GM12878 (cell line): ENCODE data around the gene CNOT10. TPM values are rescaled to one million over a fixed set of nuclear protein-coding genes. Genes with fewer than 3 reads are reported as not detected.

Experiments
- BHLHE40 ChIP-seq, 2 experiments: fragments of 450-650 bp in 1 of 2; IDR thresholded peaks; 2 replicates each; pipeline ENCODE4 v1.6.1; 2011 to 2017; ENCODE audit warnings: low read depth in 2 of 2, borderline replicate concordance in 1 of 2, improper control_type of control experiment in 1 of 2, low read length in 1 of 2, mild to moderate bottlenecking in 1 of 2
- CREM ChIP-seq: IDR thresholded peaks from 2 replicates; pipeline ENCODE4 v1.6.1; 2014; ENCODE audit warnings: antibody characterized with exemption, low read depth
- KLF5 ChIP-seq: fragments of 450-650 bp; IDR thresholded peaks from 2 replicates; pipeline ENCODE4 v1.6.1; 2014; ENCODE audit warnings: mild to moderate bottlenecking; ENCODE audit not compliant: partially characterized antibody
- POLR2A ChIP-seq: IDR thresholded peaks from 2 replicates; pipeline ENCODE4 v1.6.1; 2011; ENCODE audit warnings: low read depth, mild to moderate bottlenecking, low read length
- RELA ChIP-seq: fragments of 450-650 bp; IDR thresholded peaks from 2 replicates; pipeline ENCODE4 v1.8.0; 2014; ENCODE audit warnings: borderline replicate concordance; ENCODE audit not compliant: partially characterized antibody
- SIX5 ChIP-seq: IDR thresholded peaks from 2 replicates; pipeline ENCODE4 v1.6.1; 2011; ENCODE audit warnings: mild to moderate bottlenecking, low read depth, low read length, moderate library complexity; ENCODE audit not compliant: severe bottlenecking
- polyA plus RNA-seq, 11 experiments: library from polyadenylated mRNA; depleted of rRNA in 4 of 11; unstranded in 6 of 11; stranded (reverse) in 5 of 11; fragments of >200 nt; fragmentation: Nextera tagmentation in 4 of 11; fragmentation: Illumina TruSeq in 1 of 11; extraction: Ambion mirVana in 4 of 11; extraction: Trizol in 1 of 11; gene quantifications; 1 replicate in 1 of 11; 2 replicates in 10 of 11; pipeline versions ENCODE4 v1.2.1 to v1.2.3, GENCODE V29; 2011 to 2016; ENCODE audit warnings: inconsistent platforms in 2 of 11, missing spikeins in 2 of 11, low read depth in 1 of 11
- total RNA-seq, 4 experiments: library from RNA; depleted of rRNA in 3 of 4; stranded (reverse); fragments of >200 nt in 3 of 4; fragmentation: Illumina TruSeq in 1 of 4; extraction: Trizol in 1 of 4; gene quantifications; 2 replicates each; pipeline versions ENCODE4 v1.2.1 to v1.2.3, GENCODE V29; 2013 to 2021
- TF ChIP-seq, protein P1 (sequence below): fragments of 450-650 bp; IDR thresholded peaks from 2 replicates; pipeline ENCODE4 v1.6.1; 2017; ENCODE audit warnings: mild to moderate bottlenecking, moderate library complexity
- TF ChIP-seq, protein P2 (sequence below): fragments of 450-650 bp; conservative IDR thresholded peaks from 2 replicates; pipeline ENCODE4 v1.6.1; 2017; ENCODE audit warnings: mild to moderate bottlenecking, moderate library complexity

Gene CNOT10
- total and polyA plus RNA-seq, 10 of the 15 experiments (the other 5 are each of a cell fraction or from before 2014, with no cell fraction given) = 18.2 to 51.9 (median 45.5) TPM

DNA sequence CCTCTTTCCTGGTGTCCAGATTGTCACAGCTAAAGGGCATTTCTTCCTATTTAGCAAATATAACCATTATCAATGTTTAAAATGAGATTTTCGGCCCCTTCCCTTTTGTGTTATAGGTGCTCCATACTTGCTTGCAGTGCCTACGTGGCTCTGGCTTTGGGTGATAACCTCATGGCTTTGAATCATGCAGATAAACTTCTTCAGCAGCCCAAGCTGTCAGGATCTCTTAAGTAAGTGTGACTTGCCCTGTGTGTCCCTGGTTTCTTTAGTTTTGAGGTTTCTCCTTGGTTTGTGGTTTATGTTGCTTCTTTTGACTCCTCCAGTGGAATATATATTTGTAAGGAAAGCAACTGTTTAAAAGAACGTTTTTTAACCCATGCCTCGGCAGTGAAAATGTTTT, 74.4 kb downstream of the CNOT10 start (continued):
- TF ChIP-seq, protein P1, sequence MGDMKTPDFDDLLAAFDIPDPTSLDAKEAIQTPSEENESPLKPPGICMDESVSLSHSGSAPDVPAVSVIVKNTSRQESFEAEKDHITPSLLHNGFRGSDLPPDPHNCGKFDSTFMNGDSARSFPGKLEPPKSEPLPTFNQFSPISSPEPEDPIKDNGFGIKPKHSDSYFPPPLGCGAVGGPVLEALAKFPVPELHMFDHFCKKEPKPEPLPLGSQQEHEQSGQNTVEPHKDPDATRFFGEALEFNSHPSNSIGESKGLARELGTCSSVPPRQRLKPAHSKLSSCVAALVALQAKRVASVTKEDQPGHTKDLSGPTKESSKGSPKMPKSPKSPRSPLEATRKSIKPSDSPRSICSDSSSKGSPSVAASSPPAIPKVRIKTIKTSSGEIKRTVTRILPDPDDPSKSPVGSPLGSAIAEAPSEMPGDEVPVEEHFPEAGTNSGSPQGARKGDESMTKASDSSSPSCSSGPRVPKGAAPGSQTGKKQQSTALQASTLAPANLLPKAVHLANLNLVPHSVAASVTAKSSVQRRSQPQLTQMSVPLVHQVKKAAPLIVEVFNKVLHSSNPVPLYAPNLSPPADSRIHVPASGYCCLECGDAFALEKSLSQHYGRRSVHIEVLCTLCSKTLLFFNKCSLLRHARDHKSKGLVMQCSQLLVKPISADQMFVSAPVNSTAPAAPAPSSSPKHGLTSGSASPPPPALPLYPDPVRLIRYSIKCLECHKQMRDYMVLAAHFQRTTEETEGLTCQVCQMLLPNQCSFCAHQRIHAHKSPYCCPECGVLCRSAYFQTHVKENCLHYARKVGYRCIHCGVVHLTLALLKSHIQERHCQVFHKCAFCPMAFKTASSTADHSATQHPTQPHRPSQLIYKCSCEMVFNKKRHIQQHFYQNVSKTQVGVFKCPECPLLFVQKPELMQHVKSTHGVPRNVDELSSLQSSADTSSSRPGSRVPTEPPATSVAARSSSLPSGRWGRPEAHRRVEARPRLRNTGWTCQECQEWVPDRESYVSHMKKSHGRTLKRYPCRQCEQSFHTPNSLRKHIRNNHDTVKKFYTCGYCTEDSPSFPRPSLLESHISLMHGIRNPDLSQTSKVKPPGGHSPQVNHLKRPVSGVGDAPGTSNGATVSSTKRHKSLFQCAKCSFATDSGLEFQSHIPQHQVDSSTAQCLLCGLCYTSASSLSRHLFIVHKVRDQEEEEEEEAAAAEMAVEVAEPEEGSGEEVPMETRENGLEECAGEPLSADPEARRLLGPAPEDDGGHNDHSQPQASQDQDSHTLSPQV = no peak
- TF ChIP-seq BHLHE40 (IDR thresholded peaks at IDR 0.05; ENCODE audit: borderline replicate concordance in 1 of 2, low read depth in 2 of 2, low read length in 1 of 2) (no peak), RELA (no peak), POLR2A (no peak), SIX5 (no peak), CREM (no peak), KLF5 (no peak)
- TF ChIP-seq, protein P2, sequence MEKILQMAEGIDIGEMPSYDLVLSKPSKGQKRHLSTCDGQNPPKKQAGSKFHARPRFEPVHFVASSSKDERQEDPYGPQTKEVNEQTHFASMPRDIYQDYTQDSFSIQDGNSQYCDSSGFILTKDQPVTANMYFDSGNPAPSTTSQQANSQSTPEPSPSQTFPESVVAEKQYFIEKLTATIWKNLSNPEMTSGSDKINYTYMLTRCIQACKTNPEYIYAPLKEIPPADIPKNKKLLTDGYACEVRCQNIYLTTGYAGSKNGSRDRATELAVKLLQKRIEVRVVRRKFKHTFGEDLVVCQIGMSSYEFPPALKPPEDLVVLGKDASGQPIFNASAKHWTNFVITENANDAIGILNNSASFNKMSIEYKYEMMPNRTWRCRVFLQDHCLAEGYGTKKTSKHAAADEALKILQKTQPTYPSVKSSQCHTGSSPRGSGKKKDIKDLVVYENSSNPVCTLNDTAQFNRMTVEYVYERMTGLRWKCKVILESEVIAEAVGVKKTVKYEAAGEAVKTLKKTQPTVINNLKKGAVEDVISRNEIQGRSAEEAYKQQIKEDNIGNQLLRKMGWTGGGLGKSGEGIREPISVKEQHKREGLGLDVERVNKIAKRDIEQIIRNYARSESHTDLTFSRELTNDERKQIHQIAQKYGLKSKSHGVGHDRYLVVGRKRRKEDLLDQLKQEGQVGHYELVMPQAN = no peak
